CD14-positive monocyte (primary cell): ENCODE data around the gene GEN1. TPM values are rescaled to one million over a fixed set of nuclear protein-coding genes. Genes with fewer than 3 reads are reported as not detected.

ENCODE experiments used
- DNase-seq, 3 donors: peaks; one replicate each; pipeline ENCODE4 v3.0.0-alpha.2; 2011 to 2022
- H2AFZ ChIP-seq: 2 replicates; pipeline ENCODE4 v1.6.0; 2012; ENCODE audit warnings: mild to moderate bottlenecking, low read depth, low read length, inconsistent platforms; ENCODE audit not compliant: insufficient read depth, poor library complexity, severe bottlenecking
- H3K27ac ChIP-seq, 2 donors: 1 replicate in 1 of 2; 2 replicates in 1 of 2; pipeline ENCODE4 v1.5.1; 2012 to 2013; ENCODE audit warnings: low read length in 2 of 2, control low read depth in 1 of 2, inconsistent platforms in 1 of 2, low read depth in 1 of 2, mild to moderate bottlenecking in 1 of 2
- H3K27me3 ChIP-seq, 2 donors: one replicate each; pipeline versions ENCODE4 v1.6.0 to v1.6.1; 2011 to 2013; ENCODE audit warnings: low read length in 2 of 2; ENCODE audit not compliant: control insufficient read depth in 2 of 2, insufficient read depth in 2 of 2
- H3K36me3 ChIP-seq, 2 donors: replicated peaks in 1 of 2; 1 replicate in 1 of 2; 2 replicates in 1 of 2; pipeline versions ENCODE4 v1.5.1 to v1.6.1; 2012 to 2013; ENCODE audit warnings: low read length in 2 of 2, control low read depth in 1 of 2, inconsistent platforms in 1 of 2, mild to moderate bottlenecking in 1 of 2; ENCODE audit not compliant: insufficient read depth in 2 of 2, control insufficient read depth in 1 of 2
- H3K4me1 ChIP-seq, 2 donors: 1 replicate in 1 of 2; 2 replicates in 1 of 2; pipeline versions ENCODE4 v1.5.1 to v1.6.1; 2012 to 2013; ENCODE audit warnings: low read length in 2 of 2, control low read depth in 1 of 2, inconsistent platforms in 1 of 2, mild to moderate bottlenecking in 1 of 2, moderate library complexity in 1 of 2; ENCODE audit not compliant: insufficient read depth in 2 of 2, control insufficient read depth in 1 of 2
- H3K4me2 ChIP-seq: replicated peaks from 2 replicates; pipeline ENCODE3; 2012; ENCODE audit warnings: low read length, moderate library complexity, mild to moderate bottlenecking; ENCODE audit not compliant: poor library complexity, severe bottlenecking; ENCODE audit errors: extremely low read depth
- H3K4me3 ChIP-seq, 3 experiments: fragments of 200-600 bp in 1 of 3; sonication (generic) in 1 of 3; replicated peaks in 1 of 3; 1 replicate in 2 of 3; 2 replicates in 1 of 3; pipeline ENCODE4 v1.5.1; 2011 to 2013; ENCODE audit warnings: low read length in 3 of 3, mild to moderate bottlenecking in 3 of 3, control low read depth in 2 of 3, low read depth in 2 of 3, inconsistent platforms in 1 of 3, moderate library complexity in 1 of 3
- H3K79me2 ChIP-seq: 2 replicates; pipeline ENCODE4 v1.6.0; 2012; ENCODE audit warnings: mild to moderate bottlenecking, control low read depth, inconsistent platforms, low read length, moderate library complexity; ENCODE audit not compliant: insufficient read depth
- H3K9ac ChIP-seq: 2 replicates; pipeline ENCODE4 v1.6.0; 2017; ENCODE audit warnings: low read length, mild to moderate bottlenecking; ENCODE audit not compliant: insufficient read depth, poor library complexity, severe bottlenecking
- H3K9me3 ChIP-seq, 2 donors: replicated peaks in 1 of 2; 1 replicate in 1 of 2; 2 replicates in 1 of 2; pipeline versions ENCODE4 v1.5.1 to v1.6.1; 2012 to 2013; ENCODE audit warnings: low read length in 2 of 2, control low read depth in 1 of 2; ENCODE audit not compliant: control insufficient read depth in 1 of 2, insufficient read depth in 1 of 2
- H4K20me1 ChIP-seq: 2 replicates; pipeline ENCODE4 v1.6.0; 2012; ENCODE audit warnings: mild to moderate bottlenecking, low read length, control low read depth, moderate library complexity; ENCODE audit not compliant: insufficient read depth
- H3K27ac Mint-ChIP-seq, 7 donors: one replicate each; pipeline ENCODE4 v1.8.0; 2020; ENCODE audit warnings: mild to moderate bottlenecking in 7 of 7, mixed read lengths in 7 of 7, moderate library complexity in 6 of 7, inconsistent platforms in 2 of 7
- H3K27me3 Mint-ChIP-seq, 3 donors: one replicate each; pipeline ENCODE4 v1.8.0; 2021 to 2022; ENCODE audit warnings: low read depth in 3 of 3, mild to moderate bottlenecking in 3 of 3, mixed read lengths in 3 of 3, moderate library complexity in 3 of 3, inconsistent platforms in 1 of 3
- H3K36me3 Mint-ChIP-seq, 2 donors: one replicate each; pipeline ENCODE4 v1.8.0; 2020; ENCODE audit warnings: mixed read lengths in 2 of 2, inconsistent platforms in 1 of 2, mild to moderate bottlenecking in 1 of 2
- H3K4me1 Mint-ChIP-seq: one replicate; pipeline ENCODE4 v1.8.0; 2020; ENCODE audit warnings: mild to moderate bottlenecking, mixed read lengths
- H3K4me3 Mint-ChIP-seq, 2 donors: one replicate each; pipeline ENCODE4 v1.8.0; 2020; ENCODE audit warnings: mild to moderate bottlenecking in 2 of 2, mixed read lengths in 2 of 2, moderate library complexity in 1 of 2
- H3K9me3 Mint-ChIP-seq, 7 donors: one replicate each; pipeline ENCODE4 v1.8.0; 2020 to 2022; ENCODE audit warnings: mixed read lengths in 7 of 7, mild to moderate bottlenecking in 6 of 7, moderate library complexity in 6 of 7, inconsistent platforms in 2 of 7
- WGBS: methylation state at CpG from one replicate; pipeline ENCODE4 v1.1.5; 2013; ENCODE audit warnings: missing lambda C conversion rate; ENCODE audit not compliant: insufficient coverage; 5-methylcytosine and 5-hydroxymethylcytosine counted together
- intact Hi-C, 2 donors: fragments of 100-400 bp; cut with micrococcal nuclease; formaldehyde crosslinking; loops; one replicate each; pipeline versions ENCODE4 v1.15.0 to v1.15.1; 2023
- polyA plus RNA-seq, 3 donors: library from polyadenylated mRNA; depleted of rRNA in 1 of 3; unstranded in 2 of 3; stranded (reverse) in 1 of 3; fragments of 300-500 nt in 2 of 3; fragments of >200 nt in 1 of 3; fragmentation: Illumina TruSeq in 2 of 3; gene quantifications; 1 replicate in 2 of 3; 2 replicates in 1 of 3; pipeline ENCODE4 v1.2.3, GENCODE V29; 2012 to 2021
- TF ChIP-seq, protein P1 (sequence below): fragments of 200-600 bp; IDR thresholded peaks from one replicate; pipeline ENCODE4 v1.8.0; 2022; ENCODE audit warnings: antibody characterized with exemption, mild to moderate bottlenecking

The GEN1 gene
- polyA plus RNA-seq, 3 donors, result 0.79 to 3.6 (median 0.96) TPM

DNA sequence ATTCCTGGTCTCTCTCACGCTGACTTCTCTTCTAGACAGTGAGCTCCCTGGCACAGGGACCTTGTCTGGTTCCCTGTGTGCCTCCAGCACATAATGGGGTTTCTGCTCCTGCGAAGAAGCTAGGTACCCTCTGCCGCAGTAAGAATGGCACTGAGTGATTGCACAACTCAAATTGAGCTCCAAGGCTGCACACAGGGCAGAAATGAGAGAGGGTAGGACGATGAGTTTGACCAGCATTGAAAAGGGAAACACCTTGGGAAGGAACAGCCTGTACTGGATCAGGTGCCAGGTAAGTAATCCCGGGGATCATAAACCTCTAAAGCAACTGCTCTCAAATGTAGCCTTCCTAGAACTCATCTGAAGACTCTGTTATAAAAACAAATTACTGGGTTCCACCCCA is 41.4 kb downstream of the GEN1 start:
- H3K36me3 ChIP-seq, result no peaks in the 10 kb centered on the region
- TF ChIP-seq, protein P1, sequence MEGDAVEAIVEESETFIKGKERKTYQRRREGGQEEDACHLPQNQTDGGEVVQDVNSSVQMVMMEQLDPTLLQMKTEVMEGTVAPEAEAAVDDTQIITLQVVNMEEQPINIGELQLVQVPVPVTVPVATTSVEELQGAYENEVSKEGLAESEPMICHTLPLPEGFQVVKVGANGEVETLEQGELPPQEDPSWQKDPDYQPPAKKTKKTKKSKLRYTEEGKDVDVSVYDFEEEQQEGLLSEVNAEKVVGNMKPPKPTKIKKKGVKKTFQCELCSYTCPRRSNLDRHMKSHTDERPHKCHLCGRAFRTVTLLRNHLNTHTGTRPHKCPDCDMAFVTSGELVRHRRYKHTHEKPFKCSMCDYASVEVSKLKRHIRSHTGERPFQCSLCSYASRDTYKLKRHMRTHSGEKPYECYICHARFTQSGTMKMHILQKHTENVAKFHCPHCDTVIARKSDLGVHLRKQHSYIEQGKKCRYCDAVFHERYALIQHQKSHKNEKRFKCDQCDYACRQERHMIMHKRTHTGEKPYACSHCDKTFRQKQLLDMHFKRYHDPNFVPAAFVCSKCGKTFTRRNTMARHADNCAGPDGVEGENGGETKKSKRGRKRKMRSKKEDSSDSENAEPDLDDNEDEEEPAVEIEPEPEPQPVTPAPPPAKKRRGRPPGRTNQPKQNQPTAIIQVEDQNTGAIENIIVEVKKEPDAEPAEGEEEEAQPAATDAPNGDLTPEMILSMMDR, result no peak
- no peak overlapping the region for H2AFZ ChIP-seq
- intact Hi-C loops, result no loop called here
- peaks cover 0 to 4% (median 0%) of the 10 kb centered on the region in 7 donors for H3K9me3 Mint-ChIP-seq
- peaks cover 10 to 13% (median 13%) of the 10 kb centered on the region in 3 donors for H3K27me3 Mint-ChIP-seq
- no peak overlapping the region for H3K4me2 ChIP-seq
- no peaks in the 10 kb centered on the region for H4K20me1 ChIP-seq
- no peak overlapping the region for H3K27ac ChIP-seq
- peaks cover 5% of the 10 kb centered on the region for H3K4me1 Mint-ChIP-seq
- H3K4me3 Mint-ChIP-seq, result no peak overlapping the region
- DNase-seq, result no peak
- H3K79me2 ChIP-seq, result no peaks in the 10 kb centered on the region
- no peaks in the 10 kb centered on the region for H3K9me3 ChIP-seq
- H3K9ac ChIP-seq, result no peak overlapping the region
- no peak overlapping the region for H3K27ac Mint-ChIP-seq
- no peaks in the 10 kb centered on the region for H3K4me1 ChIP-seq
- H3K36me3 Mint-ChIP-seq, result no peaks in the 10 kb centered on the region
- 86% methylated on average over 5 of the region's 5 CpGs for WGBS
- H3K4me3 ChIP-seq, result no peak overlapping the region
- H3K27me3 ChIP-seq, result peaks cover 0 to 2% of the 10 kb centered on the region in 2 donors

DNA sequence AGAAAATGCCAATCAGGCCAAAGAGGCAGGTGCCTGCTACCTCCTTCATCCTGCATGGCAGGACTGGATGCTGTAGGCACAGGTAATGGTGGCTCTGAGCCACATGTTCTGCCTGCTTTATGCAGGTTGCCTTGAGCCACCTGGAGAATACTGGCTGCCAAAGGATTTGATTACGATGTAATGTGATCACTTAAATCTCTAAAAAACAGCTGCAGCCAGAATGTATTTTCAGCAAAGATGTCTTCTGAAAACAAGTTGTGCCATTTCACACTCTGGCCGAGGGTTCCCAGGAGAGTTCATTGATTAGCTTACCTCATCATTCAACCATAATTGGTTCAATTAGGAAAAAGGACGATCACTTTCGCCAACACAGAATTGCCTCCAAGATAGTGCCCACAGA is 44.4 kb downstream of the GEN1 start:
- Histone ChIP-seq H3K4me1 (peaks cover 0 to under 1% of the 10 kb centered on the region in 2 donors), H3K79me2 (no peaks in the 10 kb centered on the region), H3K27ac (no peak overlapping the region), H3K27me3 (no peaks in the 10 kb centered on the region), H4K20me1 (no peaks in the 10 kb centered on the region), H3K4me3 (no peak overlapping the region), H3K36me3 (no peaks in the 10 kb centered on the region), H3K9ac (no peak overlapping the region), H3K4me2 (no peak overlapping the region), H3K9me3 (no peaks in the 10 kb centered on the region), H2AFZ (no peak overlapping the region)
- intact Hi-C loops, result no loop called here
- no peak for DNase-seq
- H3K4me3 Mint-ChIP-seq, result no peak overlapping the region
- H3K9me3 Mint-ChIP-seq, result peaks cover 0 to 2% (median 0%) of the 10 kb centered on the region in 7 donors
- 93% methylated on average over 3 of the region's 4 CpGs for WGBS
- no peaks in the 10 kb centered on the region for H3K36me3 Mint-ChIP-seq
- no peaks in the 10 kb centered on the region for H3K4me1 Mint-ChIP-seq
- TF ChIP-seq, protein P1, result no peak
- no peak overlapping the region for H3K27ac Mint-ChIP-seq
- peaks cover 3 to 5% (median 4%) of the 10 kb centered on the region in 3 donors for H3K27me3 Mint-ChIP-seq
